ENCODE measurements around the gene C14orf39. TPM values are rescaled to one million over a fixed set of nuclear protein-coding genes. Genes with fewer than 3 reads are reported as not detected.

The C14orf39 gene
- total and polyA plus RNA-seq, 2 experiments from 2014 or later: 0.28 to 3.4 TPM

GRCh38 chr14:60488175-60488574, 2.3 kb upstream of the C14orf39 start:
- peaks cover 53% of the 10 kb centered on the region for H3K27me3 ChIP-seq (ENCODE audit: insufficient read depth)
- DNase-seq (ENCODE audit: low spot score) (peak; percentile 22), ATAC-seq (no peak)
- no peaks in the 10 kb centered on the region for H3K36me3 ChIP-seq (ENCODE audit: insufficient read depth)
- H3K27ac ChIP-seq (ENCODE audit: low read depth): no peak overlapping the region
- Mint-ChIP-seq H3K27ac (no peak overlapping the region), H3K4me1 (no peaks in the 10 kb centered on the region), H3K9me3 (no peaks in the 10 kb centered on the region; the same call in 2 of the 3 replicates), H3K36me3 (ENCODE audit: low read depth) (no peaks in the 10 kb centered on the region), H3K27me3 (ENCODE audit: insufficient read depth, low read depth, poor library complexity) (peaks cover 10% of the 10 kb centered on the region), H3K4me3 (no peak overlapping the region)
- H3F3A ChIP-seq (replicated peaks; ENCODE audit: low read depth): no peaks in the 10 kb centered on the region
- H3K4me3 ChIP-seq: no peak overlapping the region
- no peak for TF ChIP-seq POLR2AphosphoS5 (IDR thresholded peaks at IDR 0.05; ENCODE audit: low read depth)
- TF ChIP-seq EZH2phosphoT487 (IDR thresholded peaks at IDR 0.05; ENCODE audit: unreplicated experiment): no peak
- TF ChIP-seq CREB1 (CRISPR knock-in tag; IDR thresholded peaks at IDR 0.05; ENCODE audit: low read depth): no peak
- no peak for TF ChIP-seq EZH2 (IDR thresholded peaks at IDR 0.05; ENCODE audit: low read depth, unreplicated experiment)
- TF ChIP-seq CTCF (conservative IDR thresholded peaks at IDR 0.05; ENCODE audit: low read depth in 2 of 2): peak in 1 of 2 experiments; percentile 64; a peak in 3 of 4 replicates
- H3K4me2 ChIP-seq: no peak overlapping the region
- H4K20me1 ChIP-seq (replicated peaks; ENCODE audit: insufficient read depth): no peaks in the 10 kb centered on the region
- H3K79me2 ChIP-seq (replicated peaks; ENCODE audit: insufficient read depth): no peaks in the 10 kb centered on the region
- no peak overlapping the region for H2AFZ ChIP-seq
- peaks cover 4% of the 10 kb centered on the region; the same call in 1 of the 2 replicates for H3K4me1 ChIP-seq (ENCODE audit: insufficient read depth)
- H3K9me2 ChIP-seq (ENCODE audit: insufficient read depth): no peaks in the 10 kb centered on the region

- no peaks in the 10 kb centered on the region for H3K79me2 ChIP-seq (replicated peaks; ENCODE audit: insufficient read depth)
- no peaks in the 10 kb centered on the region for H3K36me3 ChIP-seq (ENCODE audit: insufficient read depth)
- TF ChIP-seq POLR2AphosphoS5 (IDR thresholded peaks at IDR 0.05; ENCODE audit: low read depth) (no peak), CTCF (conservative IDR thresholded peaks at IDR 0.05; ENCODE audit: low read depth in 2 of 2) (no peak), ETS1 (IDR thresholded peaks at IDR 0.05) (no peak), JUNB (IDR thresholded peaks at IDR 0.05; ENCODE audit: unreplicated experiment) (no peak), STAT1 (IDR thresholded peaks at IDR 0.05; ENCODE audit: unreplicated experiment) (no peak), ZNF462 (CRISPR knock-in tag; IDR thresholded peaks at IDR 0.05) (no peak), CREB1 (CRISPR knock-in tag; IDR thresholded peaks at IDR 0.05; ENCODE audit: low read depth) (no peak), EZH2phosphoT487 (IDR thresholded peaks at IDR 0.05; ENCODE audit: unreplicated experiment) (no peak), ZNF114 (CRISPR knock-in tag; IDR thresholded peaks at IDR 0.05) (no peak)
- Mint-ChIP-seq H3K9me3 (no peaks in the 10 kb centered on the region; the same call in 2 of the 3 replicates), H3K4me1 (peaks cover 3% of the 10 kb centered on the region; the same call in 1 of the 3 replicates), H3K36me3 (ENCODE audit: low read depth) (no peaks in the 10 kb centered on the region), H3K27me3 (ENCODE audit: insufficient read depth, low read depth, poor library complexity) (peaks cover 10% of the 10 kb centered on the region), H3K27ac (no peak overlapping the region), H3K4me3 (no peak overlapping the region)
- H2AFZ ChIP-seq: no peak overlapping the region
- no peaks in the 10 kb centered on the region for H3K9me2 ChIP-seq (ENCODE audit: insufficient read depth)
- no peaks in the 10 kb centered on the region for H4K20me1 ChIP-seq (replicated peaks; ENCODE audit: insufficient read depth)
- no peak overlapping the region for H3K4me2 ChIP-seq
- no peaks in the 10 kb centered on the region for H3F3A ChIP-seq (replicated peaks; ENCODE audit: low read depth)
- no peak for DNase-seq (ENCODE audit: low spot score)
- H3K4me1 ChIP-seq (ENCODE audit: insufficient read depth): 0 out of 2 replicates have a peak, but pooled peaks cover 4% of the 10 kb centered on the region
- no peak overlapping the region for H3K27ac ChIP-seq (ENCODE audit: low read depth)
- H3K27me3 ChIP-seq (ENCODE audit: insufficient read depth): peaks cover 53% of the 10 kb centered on the region
- ATAC-seq: no peak
- no peak overlapping the region for H3K4me3 ChIP-seq
These were observed 1.3 kb upstream of the C14orf39 start for GRCh38 chr14:60487211-60487610.

All from GM23338 (cell line).